ENCODE measurements around the gene SUPT6H. TPM values are rescaled to one million over a fixed set of nuclear protein-coding genes. Genes with fewer than 3 reads are reported as not detected.
A peak's percentile ranks its signal among the peaks of the same experiment; 100 is the strongest.

Gene SUPT6H
- polyA plus RNA-seq, 2 of the 4 experiments (the other 2 are of a cell fraction) = 51.4 to 63.8 TPM

GRCh38 chr17:28667870-28668269 lies 5.9 kb downstream of the SUPT6H start:
- ChIA-PET POLR2A (interaction anchor here (2.1 kb wide), 1 partner anchor 52 kb away, joined by 5 read pairs; the partner anchor contains the start of gene RPL23A), CTCF (interaction anchor here (0.7 to 4.4 kb wide), 8 partner anchors 9 to 611 kb away, joined by 3 to 29 read pairs (median 4); partner anchors contain the start of gene BLTP2)
- no peak overlapping the region for H3K4me2 ChIP-seq
- no peak for FAIRE-seq
- peak in 1 of 2 experiments; percentile 17; a peak in 1 of 6 replicates for ATAC-seq
- WGBS (ENCODE audit: missing lambda C conversion rate) = 100% methylated on average over 1 of the region's 1 CpG
- no peak overlapping the region for H3K4me3 ChIP-seq
- no peak for TF ChIP-seq RAD21 (conservative IDR thresholded peaks at IDR 0.05 in 1 of 2, IDR thresholded peaks at IDR 0.05 in 1 of 2)
- no peak for TF ChIP-seq RNF2 (IDR thresholded peaks at IDR 0.05; ENCODE audit: borderline replicate concordance, low read depth)
- TF ChIP-seq ATOH8 (CRISPR knock-in tag; IDR thresholded peaks at IDR 0.05; ENCODE audit: low read depth) = no peak
- TF ChIP-seq CHD2 (IDR thresholded peaks at IDR 0.05; ENCODE audit: low read length, partially characterized antibody) = no peak
- TF ChIP-seq JUNB (IDR thresholded peaks at IDR 0.05) = no peak
- TF ChIP-seq HMGXB4 (CRISPR knock-in tag; IDR thresholded peaks at IDR 0.05; ENCODE audit: borderline replicate concordance) = no peak
- TF ChIP-seq POLR2AphosphoS2 (conservative IDR thresholded peaks at IDR 0.05; ENCODE audit: low read length) = no peak
- TF ChIP-seq CEBPB (IDR thresholded peaks at IDR 0.05) = no peak
- no peak for TF ChIP-seq MYC (IDR thresholded peaks at IDR 0.05; ENCODE audit: borderline replicate concordance, low read length)
- TF ChIP-seq TFCP2L1 (CRISPR knock-in tag; IDR thresholded peaks at IDR 0.05) = no peak
- no peak for TF ChIP-seq TP53 (CRISPR knock-in tag; IDR thresholded peaks at IDR 0.05)
- no peak for TF ChIP-seq EP300 (IDR thresholded peaks at IDR 0.05)
- no peak for TF ChIP-seq KDM5A (IDR thresholded peaks at IDR 0.05)
- no peak for TF ChIP-seq SREBF2 (IDR thresholded peaks at IDR 0.05)
- TF ChIP-seq EHF (CRISPR knock-in tag; IDR thresholded peaks at IDR 0.05) = no peak
- no peak for TF ChIP-seq RCOR1 (IDR thresholded peaks at IDR 0.05; ENCODE audit: low read depth, low read length)
- DNase-seq (ENCODE audit: low read depth in 1 of 2, low spot score in 1 of 2) = no peak
- H3K4me1 ChIP-seq = peaks cover 15% of the 10 kb centered on the region
- H3K27ac ChIP-seq = no peak overlapping the region
- H3K9me3 ChIP-seq = no peaks in the 10 kb centered on the region

- Histone ChIP-seq H3K9me3 (no peaks in the 10 kb centered on the region), H3K27ac (no peak overlapping the region), H3K4me2 (no peak overlapping the region), H3K4me3 (no peak overlapping the region), H3K4me1 (no peaks in the 10 kb centered on the region)
- TF ChIP-seq SREBF2 (IDR thresholded peaks at IDR 0.05) (no peak), EP300 (IDR thresholded peaks at IDR 0.05) (no peak)
- CTCF ChIA-PET = interaction anchor here (0.7 to 4.4 kb wide), 4 partner anchors 16 to 59 kb away, joined by 3 to 29 read pairs (median 3); partner anchors contain the start of gene BLTP2
- 96% methylated on average over 1 of the region's 1 CpG for WGBS (ENCODE audit: missing lambda C conversion rate)
- ATAC-seq (no peak), FAIRE-seq (no peak), DNase-seq (ENCODE audit: low read depth in 1 of 2, low spot score in 1 of 2) (no peak)
- POLR2A ChIA-PET = interaction anchor here (0.7 kb wide), 1 partner anchor 8 kb away, joined by 3 read pairs; the partner anchor contains the start of gene SDF2
These were observed 7.9 kb downstream of the SUPT6H start for GRCh38 chr17:28669918-28670317.

- H3K4me3 ChIP-seq = no peak overlapping the region
- ATAC-seq (peak in 1 of 2 experiments; percentile 13; a peak in 2 of 6 replicates), FAIRE-seq (no peak), DNase-seq (ENCODE audit: low read depth in 1 of 2, low spot score in 1 of 2) (no peak)
- H3K4me2 ChIP-seq = no peak overlapping the region
- no peak for TF ChIP-seq TFCP2L1 (CRISPR knock-in tag; IDR thresholded peaks at IDR 0.05)
- TF ChIP-seq CTCF (IDR thresholded peaks at IDR 0.05) = no peak
- TF ChIP-seq ESRRA (IDR thresholded peaks at IDR 0.05; ENCODE audit: borderline replicate concordance, low read length) = no peak
- no peak for TF ChIP-seq FOSL2 (IDR thresholded peaks at IDR 0.05)
- no peak for TF ChIP-seq FOSL2 (CRISPR knock-in tag; IDR thresholded peaks at IDR 0.05)
- no peak for TF ChIP-seq TP53 (CRISPR knock-in tag; IDR thresholded peaks at IDR 0.05)
- TF ChIP-seq PHF8 (IDR thresholded peaks at IDR 0.05; ENCODE audit: borderline replicate concordance, low read depth) = no peak
- TF ChIP-seq MAFK (IDR thresholded peaks at IDR 0.05; ENCODE audit: partially characterized antibody) = no peak
- no peak for TF ChIP-seq GATA3 (IDR thresholded peaks at IDR 0.05; ENCODE audit: borderline replicate concordance)
- TF ChIP-seq HOXA7 (CRISPR knock-in tag; IDR thresholded peaks at IDR 0.05) = no peak
- TF ChIP-seq KDM5A (IDR thresholded peaks at IDR 0.05) = no peak
- no peak for TF ChIP-seq CHD4 (IDR thresholded peaks at IDR 0.05; ENCODE audit: borderline replicate concordance)
- WGBS (ENCODE audit: missing lambda C conversion rate) = 92% methylated on average over 3 of the region's 3 CpGs
- ChIA-PET CTCF (interaction anchor here (0.5 to 31.4 kb wide), 20 partner anchors 7 to 250 kb away, joined by 3 to 335 read pairs (median 6); partner anchors contain the start of genes BLTP2, NEK8, PROCA1 and RPL23A), POLR2A (interaction anchor here (1.1 to 1.2 kb wide), 2 partner anchors 14 to 44 kb away, joined by 3 read pairs; partner anchors contain the start of genes RPL23A, SDF2 and SUPT6H)
- H3K27ac ChIP-seq = no peak overlapping the region
- H3K9me3 ChIP-seq = no peaks in the 10 kb centered on the region
- H3K4me1 ChIP-seq = no peaks in the 10 kb centered on the region
These were observed 13.5 kb downstream of the SUPT6H start for GRCh38 chr17:28675490-28675889.

All from A549 (cell line).